WTC11 (cell line): Measurements from ENCODE around the gene PAFAH2. TPM values are rescaled to one million over a fixed set of nuclear protein-coding genes. Genes with fewer than 3 reads are reported as not detected.

Source experiments
- ATAC-seq: fragments of 200-7000 bp; cut with Tn5 transposase; 2 replicates; pipeline ENCODE4 v1.10.0; 2021; ENCODE audit warnings: mild to moderate bottlenecking, moderate library complexity
- CTCF ChIA-PET: fragments of 300-600 bp; sonication (Branson Sonifier 250); formaldehyde crosslinking; loops from one replicate; lab custom pipeline; 2021; ENCODE audit warnings: antibody characterized with exemption; lab: Charles Lee
- POLR2A ChIA-PET: fragments of 350-600 bp; sonication (Branson Sonifier 250); formaldehyde crosslinking; loops from one replicate; lab custom pipeline; 2021; ENCODE audit warnings: antibody characterized with exemption; lab: Charles Lee
- DNase-seq: peaks from one replicate; pipeline ENCODE4 v3.0.0; 2021; ENCODE audit warnings: low spot score
- H3K27ac Mint-ChIP-seq: 2 replicates; pipeline ENCODE4 v1.8.0; 2021; ENCODE audit warnings: mixed read lengths
- H3K27me3 Mint-ChIP-seq: 2 replicates; pipeline ENCODE4 v1.8.0; 2021; ENCODE audit warnings: low read depth, mild to moderate bottlenecking, moderate library complexity, mixed read lengths
- H3K36me3 Mint-ChIP-seq: 2 replicates; pipeline ENCODE4 v1.8.0; 2021; ENCODE audit warnings: mixed read lengths
- H3K4me1 Mint-ChIP-seq: 2 replicates; pipeline ENCODE4 v1.8.0; 2022; ENCODE audit warnings: mixed read lengths
- H3K4me3 Mint-ChIP-seq: 2 replicates; pipeline ENCODE4 v1.8.0; 2021; ENCODE audit warnings: mild to moderate bottlenecking, moderate library complexity, mixed read lengths
- H3K9me3 Mint-ChIP-seq: 2 replicates; pipeline ENCODE4 v1.8.0; 2021; ENCODE audit warnings: mixed read lengths
- ATF2 ChIP-seq: sonication (generic); formaldehyde crosslinking; IDR thresholded peaks from 2 replicates; pipeline ENCODE4 v1.8.1; 2022; ENCODE audit warnings: low read depth, missing genetic modification reagents, borderline replicate concordance
- GABPB1 ChIP-seq: sonication (generic); formaldehyde crosslinking; IDR thresholded peaks from 2 replicates; pipeline ENCODE4 v1.8.1; 2023; ENCODE audit warnings: mild to moderate bottlenecking, missing genetic modification reagents
- GTF2I ChIP-seq: fragments of 250-450 bp; sonication (Bioruptor Pico); conservative IDR thresholded peaks from 2 replicates; pipeline ENCODE4 v1.4.0; 2021; ENCODE audit warnings: mild to moderate bottlenecking
- HMGA2 ChIP-seq: fragments of 250-450 bp; sonication (Bioruptor Pico); IDR thresholded peaks from 2 replicates; pipeline ENCODE4 v1.4.0; 2021; ENCODE audit warnings: mild to moderate bottlenecking, moderate library complexity
- NFATC4 ChIP-seq: fragments of 250-450 bp; sonication (Bioruptor Pico); IDR thresholded peaks from 2 replicates; pipeline ENCODE4 v1.9.0; 2021; ENCODE audit warnings: mild to moderate bottlenecking
- OVOL2 ChIP-seq: fragments of 250-450 bp; sonication (Bioruptor Pico); IDR thresholded peaks from 2 replicates; pipeline ENCODE4 v1.9.0; 2021; ENCODE audit warnings: mild to moderate bottlenecking, borderline replicate concordance
- PRDM15 ChIP-seq: sonication (generic); formaldehyde crosslinking; IDR thresholded peaks from 2 replicates; pipeline ENCODE4 v1.8.0; 2022; ENCODE audit warnings: missing genetic modification reagents
- ZNF138 ChIP-seq: sonication (generic); formaldehyde crosslinking; conservative IDR thresholded peaks from 2 replicates; pipeline ENCODE4 v1.8.1; 2022; ENCODE audit warnings: mild to moderate bottlenecking, moderate library complexity, missing genetic modification reagents
- ZNF219 ChIP-seq: sonication (generic); formaldehyde crosslinking; IDR thresholded peaks from 2 replicates; pipeline ENCODE4 v1.8.0; 2023; ENCODE audit warnings: missing genetic modification reagents, mild to moderate bottlenecking, borderline replicate concordance
- ZNF232 ChIP-seq: sonication (generic); formaldehyde crosslinking; IDR thresholded peaks from 2 replicates; pipeline ENCODE4 v1.8.0; 2022; ENCODE audit warnings: mild to moderate bottlenecking, missing genetic modification reagents
- ZNF263 ChIP-seq: sonication (generic); formaldehyde crosslinking; IDR thresholded peaks from 2 replicates; pipeline ENCODE4 v1.8.1; 2022; ENCODE audit warnings: low read depth, mild to moderate bottlenecking, moderate library complexity, missing genetic modification reagents
- ZNF416 ChIP-seq: fragments of 250-450 bp; sonication (Bioruptor Pico); IDR thresholded peaks from 2 replicates; pipeline ENCODE4 v1.9.0; 2021; ENCODE audit warnings: mild to moderate bottlenecking, inconsistent platforms
- ZNF671 ChIP-seq: fragments of 250-450 bp; sonication (Bioruptor Pico); IDR thresholded peaks from 2 replicates; pipeline ENCODE4 v1.8.0; 2021; ENCODE audit warnings: mild to moderate bottlenecking
- total RNA-seq: library from RNA; stranded (reverse); gene quantifications from 3 replicates; pipeline ENCODE4 v1.2.3, GENCODE V29; 2021
- TF ChIP-seq, protein P1 (sequence below): sonication (generic); formaldehyde crosslinking; IDR thresholded peaks from 2 replicates; pipeline ENCODE4 v1.8.0; 2023; ENCODE audit warnings: missing genetic modification reagents, mild to moderate bottlenecking, borderline replicate concordance
- TF ChIP-seq, protein P2 (sequence below): sonication (generic); formaldehyde crosslinking; IDR thresholded peaks from 2 replicates; pipeline ENCODE4 v1.8.1; 2022; ENCODE audit warnings: mild to moderate bottlenecking, missing genetic modification reagents, moderate library complexity, borderline replicate concordance
- TF ChIP-seq, protein P3 (sequence below): fragments of 250-450 bp; sonication (Bioruptor Pico); IDR thresholded peaks from 2 replicates; pipeline ENCODE4 v1.8.0; 2021; ENCODE audit warnings: mild to moderate bottlenecking
- TF ChIP-seq, protein P4 (sequence below): sonication (generic); formaldehyde crosslinking; IDR thresholded peaks from 2 replicates; pipeline ENCODE4 v1.8.1; 2023; ENCODE audit warnings: mild to moderate bottlenecking, missing genetic modification reagents
- TF ChIP-seq, protein P5 (sequence below): fragments of 250-450 bp; sonication (Bioruptor Pico); IDR thresholded peaks from 2 replicates; pipeline ENCODE4 v1.9.0; 2021; ENCODE audit warnings: moderate library complexity, mild to moderate bottlenecking, inconsistent platforms, borderline replicate concordance
- TF ChIP-seq, protein P6 (sequence below): sonication (generic); formaldehyde crosslinking; IDR thresholded peaks from 2 replicates; pipeline ENCODE4 v1.8.1; 2022; ENCODE audit warnings: low read depth, mild to moderate bottlenecking, moderate library complexity, missing genetic modification reagents, borderline replicate concordance

PAFAH2 gene
- total RNA-seq, 1 experiment from 2014 or later: 11.5 TPM

- POLR2A ChIA-PET: no interaction called here
- TF ChIP-seq, protein P1, sequence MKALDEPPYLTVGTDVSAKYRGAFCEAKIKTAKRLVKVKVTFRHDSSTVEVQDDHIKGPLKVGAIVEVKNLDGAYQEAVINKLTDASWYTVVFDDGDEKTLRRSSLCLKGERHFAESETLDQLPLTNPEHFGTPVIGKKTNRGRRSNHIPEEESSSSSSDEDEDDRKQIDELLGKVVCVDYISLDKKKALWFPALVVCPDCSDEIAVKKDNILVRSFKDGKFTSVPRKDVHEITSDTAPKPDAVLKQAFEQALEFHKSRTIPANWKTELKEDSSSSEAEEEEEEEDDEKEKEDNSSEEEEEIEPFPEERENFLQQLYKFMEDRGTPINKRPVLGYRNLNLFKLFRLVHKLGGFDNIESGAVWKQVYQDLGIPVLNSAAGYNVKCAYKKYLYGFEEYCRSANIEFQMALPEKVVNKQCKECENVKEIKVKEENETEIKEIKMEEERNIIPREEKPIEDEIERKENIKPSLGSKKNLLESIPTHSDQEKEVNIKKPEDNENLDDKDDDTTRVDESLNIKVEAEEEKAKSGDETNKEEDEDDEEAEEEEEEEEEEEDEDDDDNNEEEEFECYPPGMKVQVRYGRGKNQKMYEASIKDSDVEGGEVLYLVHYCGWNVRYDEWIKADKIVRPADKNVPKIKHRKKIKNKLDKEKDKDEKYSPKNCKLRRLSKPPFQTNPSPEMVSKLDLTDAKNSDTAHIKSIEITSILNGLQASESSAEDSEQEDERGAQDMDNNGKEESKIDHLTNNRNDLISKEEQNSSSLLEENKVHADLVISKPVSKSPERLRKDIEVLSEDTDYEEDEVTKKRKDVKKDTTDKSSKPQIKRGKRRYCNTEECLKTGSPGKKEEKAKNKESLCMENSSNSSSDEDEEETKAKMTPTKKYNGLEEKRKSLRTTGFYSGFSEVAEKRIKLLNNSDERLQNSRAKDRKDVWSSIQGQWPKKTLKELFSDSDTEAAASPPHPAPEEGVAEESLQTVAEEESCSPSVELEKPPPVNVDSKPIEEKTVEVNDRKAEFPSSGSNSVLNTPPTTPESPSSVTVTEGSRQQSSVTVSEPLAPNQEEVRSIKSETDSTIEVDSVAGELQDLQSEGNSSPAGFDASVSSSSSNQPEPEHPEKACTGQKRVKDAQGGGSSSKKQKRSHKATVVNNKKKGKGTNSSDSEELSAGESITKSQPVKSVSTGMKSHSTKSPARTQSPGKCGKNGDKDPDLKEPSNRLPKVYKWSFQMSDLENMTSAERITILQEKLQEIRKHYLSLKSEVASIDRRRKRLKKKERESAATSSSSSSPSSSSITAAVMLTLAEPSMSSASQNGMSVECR (CRISPR knock-in tag): no peak
- TF ChIP-seq, protein P2, sequence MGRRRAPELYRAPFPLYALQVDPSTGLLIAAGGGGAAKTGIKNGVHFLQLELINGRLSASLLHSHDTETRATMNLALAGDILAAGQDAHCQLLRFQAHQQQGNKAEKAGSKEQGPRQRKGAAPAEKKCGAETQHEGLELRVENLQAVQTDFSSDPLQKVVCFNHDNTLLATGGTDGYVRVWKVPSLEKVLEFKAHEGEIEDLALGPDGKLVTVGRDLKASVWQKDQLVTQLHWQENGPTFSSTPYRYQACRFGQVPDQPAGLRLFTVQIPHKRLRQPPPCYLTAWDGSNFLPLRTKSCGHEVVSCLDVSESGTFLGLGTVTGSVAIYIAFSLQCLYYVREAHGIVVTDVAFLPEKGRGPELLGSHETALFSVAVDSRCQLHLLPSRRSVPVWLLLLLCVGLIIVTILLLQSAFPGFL (CRISPR knock-in tag): no peak
- TF ChIP-seq, protein P3, sequence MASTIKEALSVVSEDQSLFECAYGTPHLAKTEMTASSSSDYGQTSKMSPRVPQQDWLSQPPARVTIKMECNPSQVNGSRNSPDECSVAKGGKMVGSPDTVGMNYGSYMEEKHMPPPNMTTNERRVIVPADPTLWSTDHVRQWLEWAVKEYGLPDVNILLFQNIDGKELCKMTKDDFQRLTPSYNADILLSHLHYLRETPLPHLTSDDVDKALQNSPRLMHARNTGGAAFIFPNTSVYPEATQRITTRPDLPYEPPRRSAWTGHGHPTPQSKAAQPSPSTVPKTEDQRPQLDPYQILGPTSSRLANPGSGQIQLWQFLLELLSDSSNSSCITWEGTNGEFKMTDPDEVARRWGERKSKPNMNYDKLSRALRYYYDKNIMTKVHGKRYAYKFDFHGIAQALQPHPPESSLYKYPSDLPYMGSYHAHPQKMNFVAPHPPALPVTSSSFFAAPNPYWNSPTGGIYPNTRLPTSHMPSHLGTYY (CRISPR knock-in tag): no peak
- no peak for TF ChIP-seq ZNF263
- TF ChIP-seq PRDM15 (CRISPR knock-in tag): no peak
- no peak for TF ChIP-seq HMGA2
- TF ChIP-seq GABPB1 (CRISPR knock-in tag): no peak
- TF ChIP-seq ZNF232 (CRISPR knock-in tag): no peak
- TF ChIP-seq ZNF219: no peak
- DNase-seq: no peak
- Mint-ChIP-seq H3K27ac (no peak overlapping the region), H3K36me3 (no peaks in the 10 kb centered on the region), H3K9me3 (no peaks in the 10 kb centered on the region), H3K4me1 (peaks cover 8% of the 10 kb centered on the region), H3K27me3 (peaks cover 55% of the 10 kb centered on the region), H3K4me3 (no peak overlapping the region)
- CTCF ChIA-PET: interaction anchor here (1.5 to 6.2 kb wide), 4 partner anchors 9 to 247 kb away, joined by 4 to 136 read pairs (median 4); partner anchors contain the start of gene ZNF593
- ATAC-seq: no peak
Measured at GRCh38 chr1:26038477-26038876, 40.6 kb upstream of the PAFAH2 start.

DNA sequence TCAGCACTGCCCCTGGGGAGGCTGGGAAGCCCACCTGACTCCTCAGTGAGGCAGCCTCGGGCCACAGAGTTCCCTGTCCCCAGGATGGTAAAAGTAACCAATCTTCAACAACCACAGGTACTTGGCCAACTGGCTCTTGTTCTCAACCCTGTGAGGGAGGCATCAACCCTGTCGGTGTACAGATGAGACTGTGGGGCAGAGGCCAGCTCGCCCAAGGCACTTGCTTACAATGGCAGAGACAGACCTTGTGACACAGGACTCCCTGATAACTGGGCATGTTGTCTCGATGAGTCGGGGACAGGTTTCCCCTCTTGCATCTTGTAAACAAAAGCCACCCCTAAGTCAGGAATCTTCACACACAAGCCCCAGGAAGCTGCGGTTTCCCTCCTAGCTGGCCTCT, 40.0 kb upstream of the PAFAH2 start:
- Mint-ChIP-seq H3K9me3 (no peaks in the 10 kb centered on the region), H3K27me3 (peaks cover 55% of the 10 kb centered on the region), H3K4me1 (peaks cover 8% of the 10 kb centered on the region), H3K4me3 (no peak overlapping the region), H3K27ac (no peak overlapping the region), H3K36me3 (no peaks in the 10 kb centered on the region)
- DNase-seq: no peak
- no peak for ATAC-seq
- POLR2A ChIA-PET: no interaction called here
- CTCF ChIA-PET: interaction anchor here (6.2 kb wide), 1 partner anchor 106 kb away, joined by 136 read pairs; no protein-coding TSS in a partner anchor
- TF ChIP-seq, protein P4, sequence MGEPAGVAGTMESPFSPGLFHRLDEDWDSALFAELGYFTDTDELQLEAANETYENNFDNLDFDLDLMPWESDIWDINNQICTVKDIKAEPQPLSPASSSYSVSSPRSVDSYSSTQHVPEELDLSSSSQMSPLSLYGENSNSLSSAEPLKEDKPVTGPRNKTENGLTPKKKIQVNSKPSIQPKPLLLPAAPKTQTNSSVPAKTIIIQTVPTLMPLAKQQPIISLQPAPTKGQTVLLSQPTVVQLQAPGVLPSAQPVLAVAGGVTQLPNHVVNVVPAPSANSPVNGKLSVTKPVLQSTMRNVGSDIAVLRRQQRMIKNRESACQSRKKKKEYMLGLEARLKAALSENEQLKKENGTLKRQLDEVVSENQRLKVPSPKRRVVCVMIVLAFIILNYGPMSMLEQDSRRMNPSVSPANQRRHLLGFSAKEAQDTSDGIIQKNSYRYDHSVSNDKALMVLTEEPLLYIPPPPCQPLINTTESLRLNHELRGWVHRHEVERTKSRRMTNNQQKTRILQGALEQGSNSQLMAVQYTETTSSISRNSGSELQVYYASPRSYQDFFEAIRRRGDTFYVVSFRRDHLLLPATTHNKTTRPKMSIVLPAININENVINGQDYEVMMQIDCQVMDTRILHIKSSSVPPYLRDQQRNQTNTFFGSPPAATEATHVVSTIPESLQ (CRISPR knock-in tag): no peak
- no peak for TF ChIP-seq OVOL2 (CRISPR knock-in tag)
- TF ChIP-seq ZNF671: no peak
- TF ChIP-seq, protein P5, sequence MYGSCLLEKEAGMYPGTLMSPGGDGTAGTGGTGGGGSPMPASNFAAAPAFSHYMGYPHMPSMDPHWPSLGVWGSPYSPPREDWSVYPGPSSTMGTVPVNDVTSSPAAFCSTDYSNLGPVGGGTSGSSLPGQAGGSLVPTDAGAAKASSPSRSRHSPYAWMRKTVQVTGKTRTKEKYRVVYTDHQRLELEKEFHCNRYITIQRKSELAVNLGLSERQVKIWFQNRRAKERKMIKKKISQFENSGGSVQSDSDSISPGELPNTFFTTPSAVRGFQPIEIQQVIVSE: no peak
- no peak for TF ChIP-seq NFATC4 (CRISPR knock-in tag)
- TF ChIP-seq, protein P6, sequence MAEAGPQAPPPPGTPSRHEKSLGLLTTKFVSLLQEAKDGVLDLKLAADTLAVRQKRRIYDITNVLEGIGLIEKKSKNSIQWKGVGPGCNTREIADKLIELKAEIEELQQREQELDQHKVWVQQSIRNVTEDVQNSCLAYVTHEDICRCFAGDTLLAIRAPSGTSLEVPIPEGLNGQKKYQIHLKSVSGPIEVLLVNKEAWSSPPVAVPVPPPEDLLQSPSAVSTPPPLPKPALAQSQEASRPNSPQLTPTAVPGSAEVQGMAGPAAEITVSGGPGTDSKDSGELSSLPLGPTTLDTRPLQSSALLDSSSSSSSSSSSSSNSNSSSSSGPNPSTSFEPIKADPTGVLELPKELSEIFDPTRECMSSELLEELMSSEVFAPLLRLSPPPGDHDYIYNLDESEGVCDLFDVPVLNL (CRISPR knock-in tag): no peak
- no peak for TF ChIP-seq ATF2
- no peak for TF ChIP-seq ZNF138 (CRISPR knock-in tag)
- TF ChIP-seq GTF2I (CRISPR knock-in tag): no peak
- TF ChIP-seq ZNF416 (CRISPR knock-in tag): no peak
- TF ChIP-seq ZNF219: no peak
